Astrocyte of the spinal cord (primary cell): Measurements from ENCODE around the gene TRAK1.
A peak's percentile ranks its signal among the peaks of the same experiment; 100 is the strongest.

ENCODE experiments used
- DNase-seq: peaks from one replicate; pipeline ENCODE4 v3.0.0; 2011; ENCODE audit warnings: low read depth, low spot score
- H3K4me3 ChIP-seq: 2 replicates; pipeline ENCODE4 v1.5.1; 2011; ENCODE audit warnings: low read depth, mild to moderate bottlenecking, low read length, moderate library complexity
- CTCF ChIP-seq: IDR thresholded peaks from 2 replicates; pipeline ENCODE4 v1.5.1; 2012; ENCODE audit warnings: low read depth, mild to moderate bottlenecking, low read length, inconsistent platforms
- in situ Hi-C: cut with HindIII; loops from 2 replicates; pipeline ENCODE4 v1.10.0; 2017; ENCODE audit warnings: low sequenced_read_pairs

Gene TRAK1

GRCh38 chr3:42247576-42248027, 156.4 kb downstream of the TRAK1 start:
- in situ Hi-C loops = no loop called here
- DNase-seq = peak; percentile 65
- no peak overlapping the region for H3K4me3 ChIP-seq
- TF ChIP-seq CTCF = peak; percentile 66

GRCh38 chr3:42250761-42251160, 159.6 kb downstream of the TRAK1 start:
- no peak for DNase-seq
- in situ Hi-C loops = no loop called here
- TF ChIP-seq CTCF = no peak
- no peak overlapping the region for H3K4me3 ChIP-seq

GRCh38 chr3:42254566-42254965, 163.4 kb downstream of the TRAK1 start:
- in situ Hi-C loops = no loop called here
- no peak for TF ChIP-seq CTCF
- H3K4me3 ChIP-seq = no peak overlapping the region
- no peak for DNase-seq

- no peak overlapping the region for H3K4me3 ChIP-seq
- peak; percentile 45 for DNase-seq
- in situ Hi-C loops = no loop called here
- no peak for TF ChIP-seq CTCF
Observed at GRCh38 chr3:42256135-42256819, 165.1 kb downstream of the TRAK1 start.

- no peak for DNase-seq
- no peak for TF ChIP-seq CTCF
- H3K4me3 ChIP-seq = no peak overlapping the region
- in situ Hi-C loops = no loop called here
Observed at GRCh38 chr3:42257007-42257406, 165.8 kb downstream of the TRAK1 start.

GRCh38 chr3:42262525-42262924, 171.4 kb downstream of the TRAK1 start:
- TF ChIP-seq CTCF = no peak
- in situ Hi-C loops = no loop called here
- peak; percentile 65 for DNase-seq
- no peak overlapping the region for H3K4me3 ChIP-seq
